Measurements from ENCODE around the gene TDRD6. TPM values are rescaled to one million over a fixed set of nuclear protein-coding genes. Genes with fewer than 3 reads are reported as not detected.

Gene TDRD6
- total and polyA plus RNA-seq, 2 experiments from 2014 or later: 0.14 to 0.24 TPM

- TF ChIP-seq STAT1 (IDR thresholded peaks at IDR 0.05; ENCODE audit: unreplicated experiment) (no peak), REST (IDR thresholded peaks at IDR 0.05; ENCODE audit: unreplicated experiment) (no peak), CREB1 (CRISPR knock-in tag; IDR thresholded peaks at IDR 0.05; ENCODE audit: low read depth) (no peak), POLR2AphosphoS5 (IDR thresholded peaks at IDR 0.05; ENCODE audit: low read depth) (no peak), CTCF (conservative IDR thresholded peaks at IDR 0.05; ENCODE audit: low read depth in 2 of 2) (no peak), NANOG (IDR thresholded peaks at IDR 0.05; ENCODE audit: borderline replicate concordance) (no peak), ETS1 (IDR thresholded peaks at IDR 0.05) (no peak), ZNF331 (CRISPR knock-in tag; IDR thresholded peaks at IDR 0.05; ENCODE audit: low read depth) (no peak), ZNF114 (CRISPR knock-in tag; IDR thresholded peaks at IDR 0.05) (no peak), JUNB (IDR thresholded peaks at IDR 0.05; ENCODE audit: unreplicated experiment) (no peak), EZH2phosphoT487 (IDR thresholded peaks at IDR 0.05; ENCODE audit: unreplicated experiment) (no peak), EZH2 (IDR thresholded peaks at IDR 0.05; ENCODE audit: low read depth, unreplicated experiment) (no peak)
- TF ChIP-seq, protein P1, sequence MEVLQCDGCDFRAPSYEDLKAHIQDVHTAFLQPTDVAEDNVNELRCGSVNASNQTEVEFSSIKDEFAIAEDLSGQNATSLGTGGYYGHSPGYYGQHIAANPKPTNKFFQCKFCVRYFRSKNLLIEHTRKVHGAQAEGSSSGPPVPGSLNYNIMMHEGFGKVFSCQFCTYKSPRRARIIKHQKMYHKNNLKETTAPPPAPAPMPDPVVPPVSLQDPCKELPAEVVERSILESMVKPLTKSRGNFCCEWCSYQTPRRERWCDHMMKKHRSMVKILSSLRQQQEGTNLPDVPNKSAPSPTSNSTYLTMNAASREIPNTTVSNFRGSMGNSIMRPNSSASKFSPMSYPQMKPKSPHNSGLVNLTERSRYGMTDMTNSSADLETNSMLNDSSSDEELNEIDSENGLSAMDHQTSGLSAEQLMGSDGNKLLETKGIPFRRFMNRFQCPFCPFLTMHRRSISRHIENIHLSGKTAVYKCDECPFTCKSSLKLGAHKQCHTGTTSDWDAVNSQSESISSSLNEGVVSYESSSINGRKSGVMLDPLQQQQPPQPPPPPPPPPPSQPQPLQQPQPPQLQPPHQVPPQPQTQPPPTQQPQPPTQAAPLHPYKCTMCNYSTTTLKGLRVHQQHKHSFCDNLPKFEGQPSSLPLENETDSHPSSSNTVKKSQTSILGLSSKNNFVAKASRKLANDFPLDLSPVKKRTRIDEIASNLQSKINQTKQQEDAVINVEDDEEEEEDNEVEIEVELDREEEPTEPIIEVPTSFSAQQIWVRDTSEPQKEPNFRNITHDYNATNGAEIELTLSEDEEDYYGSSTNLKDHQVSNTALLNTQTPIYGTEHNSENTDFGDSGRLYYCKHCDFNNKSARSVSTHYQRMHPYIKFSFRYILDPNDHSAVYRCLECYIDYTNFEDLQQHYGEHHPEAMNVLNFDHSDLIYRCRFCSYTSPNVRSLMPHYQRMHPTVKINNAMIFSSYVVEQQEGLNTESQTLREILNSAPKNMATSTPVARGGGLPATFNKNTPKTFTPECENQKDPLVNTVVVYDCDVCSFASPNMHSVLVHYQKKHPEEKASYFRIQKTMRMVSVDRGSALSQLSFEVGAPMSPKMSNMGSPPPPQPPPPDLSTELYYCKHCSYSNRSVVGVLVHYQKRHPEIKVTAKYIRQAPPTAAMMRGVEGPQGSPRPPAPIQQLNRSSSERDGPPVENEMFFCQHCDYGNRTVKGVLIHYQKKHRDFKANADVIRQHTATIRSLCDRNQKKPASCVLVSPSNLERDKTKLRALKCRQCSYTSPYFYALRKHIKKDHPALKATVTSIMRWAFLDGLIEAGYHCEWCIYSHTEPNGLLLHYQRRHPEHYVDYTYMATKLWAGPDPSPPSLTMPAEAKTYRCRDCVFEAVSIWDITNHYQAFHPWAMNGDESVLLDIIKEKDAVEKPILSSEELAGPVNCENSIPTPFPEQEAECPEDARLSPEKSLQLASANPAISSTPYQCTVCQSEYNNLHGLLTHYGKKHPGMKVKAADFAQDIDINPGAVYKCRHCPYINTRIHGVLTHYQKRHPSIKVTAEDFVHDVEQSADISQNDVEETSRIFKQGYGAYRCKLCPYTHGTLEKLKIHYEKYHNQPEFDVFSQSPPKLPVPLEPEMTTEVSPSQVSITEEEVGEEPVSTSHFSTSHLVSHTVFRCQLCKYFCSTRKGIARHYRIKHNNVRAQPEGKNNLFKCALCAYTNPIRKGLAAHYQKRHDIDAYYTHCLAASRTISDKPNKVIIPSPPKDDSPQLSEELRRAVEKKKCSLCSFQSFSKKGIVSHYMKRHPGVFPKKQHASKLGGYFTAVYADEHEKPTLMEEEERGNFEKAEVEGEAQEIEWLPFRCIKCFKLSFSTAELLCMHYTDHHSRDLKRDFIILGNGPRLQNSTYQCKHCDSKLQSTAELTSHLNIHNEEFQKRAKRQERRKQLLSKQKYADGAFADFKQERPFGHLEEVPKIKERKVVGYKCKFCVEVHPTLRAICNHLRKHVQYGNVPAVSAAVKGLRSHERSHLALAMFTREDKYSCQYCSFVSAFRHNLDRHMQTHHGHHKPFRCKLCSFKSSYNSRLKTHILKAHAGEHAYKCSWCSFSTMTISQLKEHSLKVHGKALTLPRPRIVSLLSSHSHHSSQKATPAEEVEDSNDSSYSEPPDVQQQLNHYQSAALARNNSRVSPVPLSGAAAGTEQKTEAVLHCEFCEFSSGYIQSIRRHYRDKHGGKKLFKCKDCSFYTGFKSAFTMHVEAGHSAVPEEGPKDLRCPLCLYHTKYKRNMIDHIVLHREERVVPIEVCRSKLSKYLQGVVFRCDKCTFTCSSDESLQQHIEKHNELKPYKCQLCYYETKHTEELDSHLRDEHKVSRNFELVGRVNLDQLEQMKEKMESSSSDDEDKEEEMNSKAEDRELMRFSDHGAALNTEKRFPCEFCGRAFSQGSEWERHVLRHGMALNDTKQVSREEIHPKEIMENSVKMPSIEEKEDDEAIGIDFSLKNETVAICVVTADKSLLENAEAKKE (CRISPR knock-in tag; IDR thresholded peaks at IDR 0.05): no peak
- Histone ChIP-seq H3K79me2 (replicated peaks; ENCODE audit: insufficient read depth) (no peaks in the 10 kb centered on the region), H3K27me3 (ENCODE audit: insufficient read depth) (no peaks in the 10 kb centered on the region), H3K27ac (ENCODE audit: low read depth) (no peak overlapping the region), H3F3A (replicated peaks; ENCODE audit: low read depth) (no peaks in the 10 kb centered on the region), H2AFZ (no peak overlapping the region), H3K9me2 (ENCODE audit: insufficient read depth) (no peaks in the 10 kb centered on the region), H3K4me3 (no peak overlapping the region), H3K4me1 (ENCODE audit: insufficient read depth) (no peaks in the 10 kb centered on the region; the same call in 1 of the 2 replicates), H3K4me2 (no peak overlapping the region), H4K20me1 (replicated peaks; ENCODE audit: insufficient read depth) (no peaks in the 10 kb centered on the region), H3K36me3 (ENCODE audit: insufficient read depth) (no peaks in the 10 kb centered on the region)
- H3K9me3 Mint-ChIP-seq: no peaks in the 10 kb centered on the region
- no peaks in the 10 kb centered on the region for H3K36me3 Mint-ChIP-seq (ENCODE audit: low read depth)
- peaks cover 8% of the 10 kb centered on the region; the same call in 2 of the 3 replicates for H3K4me1 Mint-ChIP-seq
- peaks cover 1% of the 10 kb centered on the region for H3K27me3 Mint-ChIP-seq (ENCODE audit: insufficient read depth, low read depth, poor library complexity)
- DNase-seq (ENCODE audit: low spot score): no peak
- H3K4me3 Mint-ChIP-seq: no peak overlapping the region
- no peak for ATAC-seq
- H3K27ac Mint-ChIP-seq: no peak overlapping the region
Observed at GRCh38 chr6:46674410-46674809, 13.3 kb upstream of the TDRD6 start.

Data from GM23338 (cell line).